GM21423 (cell line): ENCODE results near the gene CPSF6.
"Not testable (repeated sequence)": the region's sequence is repeated elsewhere in the genome, so short reads cannot be mapped to it uniquely, and the experiment has no call there.

Experiments used
- ATAC-seq: cut with Tn5 transposase; IDR thresholded peaks from one replicate; pipeline ENCODE4 v1.9.1; 2021; ENCODE audit warnings: mild to moderate bottlenecking, moderate library complexity; ENCODE audit not compliant: unreplicated experiment

Gene CPSF6

DNA sequence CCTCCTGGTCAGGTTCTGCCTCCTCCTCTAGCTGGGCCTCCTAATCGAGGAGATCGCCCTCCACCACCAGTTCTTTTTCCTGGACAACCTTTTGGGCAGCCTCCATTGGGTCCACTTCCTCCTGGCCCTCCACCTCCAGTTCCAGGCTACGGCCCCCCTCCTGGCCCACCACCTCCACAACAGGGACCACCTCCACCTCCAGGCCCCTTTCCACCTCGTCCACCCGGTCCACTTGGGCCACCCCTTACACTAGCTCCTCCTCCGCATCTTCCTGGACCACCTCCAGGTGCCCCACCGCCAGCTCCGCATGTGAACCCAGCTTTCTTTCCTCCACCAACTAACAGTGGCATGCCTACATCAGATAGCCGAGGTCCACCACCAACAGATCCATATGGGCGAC is 19.3 kb downstream of the CPSF6 start:
- ATAC-seq, result no peak

DNA sequence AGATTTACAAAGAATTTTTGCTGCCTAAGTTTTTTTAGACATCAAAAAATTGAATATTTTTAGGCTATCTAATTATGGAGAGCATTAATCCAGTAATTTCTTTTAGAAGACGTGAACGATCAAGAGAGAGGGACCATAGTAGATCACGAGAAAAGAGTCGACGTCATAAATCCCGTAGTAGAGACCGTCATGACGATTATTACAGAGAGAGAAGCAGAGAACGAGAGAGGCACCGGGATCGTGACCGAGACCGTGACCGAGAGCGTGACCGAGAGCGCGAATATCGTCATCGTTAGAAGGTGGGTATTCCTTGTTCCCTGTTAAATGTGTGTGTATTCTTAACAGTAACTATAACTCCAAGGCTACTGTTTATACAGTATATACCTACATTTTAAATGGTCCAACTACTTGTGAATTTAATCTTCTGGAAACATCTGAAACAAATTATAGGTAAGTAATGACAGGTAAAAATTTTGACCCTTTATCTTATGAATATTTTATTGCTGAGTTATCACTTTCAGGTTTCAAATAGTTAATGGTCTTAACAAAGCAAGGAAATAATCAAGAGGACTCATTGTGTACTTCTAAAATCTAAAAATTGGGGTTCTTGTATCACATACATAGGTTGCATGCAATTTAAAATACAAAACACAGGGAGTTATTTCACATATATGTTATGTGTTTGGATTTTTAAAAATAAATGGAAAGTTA is 23.1 kb downstream of the CPSF6 start:
- no peak for ATAC-seq

DNA sequence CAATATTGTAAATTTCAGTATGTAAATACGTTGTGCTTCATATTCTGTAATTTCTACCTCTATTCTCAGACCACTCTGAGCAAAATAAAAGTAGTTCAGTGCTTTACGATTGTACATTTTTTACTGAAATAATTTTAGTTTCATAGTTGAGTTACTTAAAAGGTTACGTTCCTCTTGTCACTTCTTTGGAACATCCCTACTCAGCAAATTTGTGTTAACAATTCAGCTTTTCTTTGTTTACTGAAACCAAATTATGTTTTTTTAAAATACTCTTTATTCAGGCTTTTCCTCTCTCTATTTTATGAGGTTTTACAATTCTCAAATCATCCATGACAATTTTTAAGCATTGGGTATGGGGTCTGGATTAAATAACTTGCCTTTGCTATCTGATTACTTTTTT is 25.8 kb downstream of the CPSF6 start:
- ATAC-seq, result no peak

DNA sequence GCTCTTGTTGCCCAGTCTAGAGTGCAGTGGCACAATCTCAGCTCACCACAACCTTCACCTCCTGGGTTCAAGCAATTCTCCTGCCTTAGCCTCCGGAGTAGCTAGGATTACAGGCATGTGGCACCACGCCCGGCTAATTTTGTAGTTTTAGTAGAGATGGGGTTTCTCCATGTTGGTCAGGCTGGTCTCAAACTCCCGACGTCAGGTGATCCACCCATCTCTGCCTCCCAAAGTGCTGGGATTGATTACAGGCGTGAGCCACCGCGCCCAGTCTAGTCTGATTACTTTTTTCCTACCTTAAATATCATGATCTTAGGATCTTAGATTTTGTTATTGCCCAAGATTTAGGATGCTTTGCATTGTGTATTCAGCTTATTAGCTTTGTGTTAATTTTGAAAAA is 26.3 kb downstream of the CPSF6 start:
- not testable (repeated sequence) for ATAC-seq

DNA sequence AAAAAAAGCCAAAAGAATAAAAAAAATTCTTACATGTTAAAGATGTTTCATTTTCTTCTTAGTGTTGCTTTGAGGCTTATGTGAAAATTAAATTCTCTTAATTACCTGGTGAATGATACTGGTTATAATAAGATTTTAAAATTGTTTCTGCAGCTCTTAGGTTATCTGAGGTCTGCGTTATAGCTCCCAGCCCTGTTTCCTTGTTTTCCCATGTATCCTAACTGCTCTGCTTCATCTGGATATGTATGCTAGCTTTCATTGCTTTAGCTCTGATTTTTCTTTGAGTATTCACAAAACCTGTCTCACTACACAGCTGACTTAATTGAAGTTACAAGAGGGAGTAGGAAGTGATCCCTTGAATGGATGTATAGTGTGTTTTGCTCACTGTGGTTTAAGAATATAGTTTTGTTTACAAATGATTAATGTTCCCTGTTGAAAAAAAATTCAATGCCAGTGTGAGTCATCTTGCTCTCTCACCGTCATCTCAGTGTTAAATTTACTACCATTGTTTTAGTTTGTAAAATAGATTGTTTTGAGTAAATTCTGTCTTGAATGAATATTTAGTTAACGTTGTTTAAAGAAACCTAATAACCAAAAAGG is 26.8 kb downstream of the CPSF6 start:
- no peak for ATAC-seq

DNA sequence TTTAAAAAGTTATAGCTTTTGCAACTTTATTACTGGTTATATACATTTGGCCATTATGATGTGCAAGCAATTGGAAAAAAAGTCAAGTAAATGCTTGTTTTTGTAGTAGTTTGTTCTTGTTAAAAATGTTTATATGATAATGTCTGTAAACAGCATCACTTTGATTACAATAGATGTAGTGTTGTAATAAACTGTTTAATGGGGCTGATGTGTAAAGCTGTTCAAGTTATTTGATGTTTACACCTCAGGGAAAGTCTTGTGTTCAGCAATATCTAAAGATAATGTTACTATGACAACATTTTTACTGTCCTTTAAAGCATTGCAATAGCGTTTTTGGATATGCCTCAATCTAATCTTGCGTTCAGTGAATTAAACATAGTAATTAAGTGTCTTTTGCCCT is 30.4 kb downstream of the CPSF6 start:
- no peak for ATAC-seq

DNA sequence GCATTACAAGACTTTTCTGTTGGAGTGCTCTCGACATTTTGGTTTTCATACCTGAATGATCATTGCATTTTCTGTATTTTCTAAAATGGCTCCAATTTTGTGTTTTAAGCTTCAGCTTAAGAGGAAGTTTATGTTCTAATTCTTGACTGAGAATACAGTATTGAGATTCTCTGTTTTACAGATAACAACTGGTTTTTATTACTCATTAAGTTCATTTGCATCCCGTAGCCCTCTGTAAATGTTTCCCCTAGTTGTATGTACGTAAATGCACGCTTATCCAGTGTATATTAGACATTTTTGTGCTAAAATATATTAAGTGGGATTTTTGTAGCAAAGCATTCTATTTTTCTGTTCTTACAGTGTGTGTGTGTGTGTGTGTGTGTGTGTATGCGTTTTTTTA is 33.1 kb downstream of the CPSF6 start:
- ATAC-seq, result no peak

DNA sequence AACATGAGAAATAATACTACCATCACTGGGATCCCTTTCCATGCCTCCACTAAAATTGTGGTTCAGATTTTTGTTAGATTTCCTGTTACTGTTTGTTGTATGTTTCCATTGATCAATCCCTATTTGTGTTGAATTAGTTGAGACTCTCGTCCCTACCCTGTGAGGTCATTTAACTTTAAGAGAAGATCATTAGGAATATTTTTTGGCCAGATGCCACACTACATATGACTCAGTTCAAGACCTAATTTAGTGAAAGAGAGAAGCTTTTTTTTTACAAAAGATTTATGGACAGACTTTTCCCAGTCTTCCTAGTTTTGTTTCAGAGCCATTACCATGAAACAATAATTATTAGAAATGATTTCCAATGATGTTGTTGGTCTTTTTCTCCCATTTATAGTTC is 35.5 kb downstream of the CPSF6 start:
- no peak for ATAC-seq

DNA sequence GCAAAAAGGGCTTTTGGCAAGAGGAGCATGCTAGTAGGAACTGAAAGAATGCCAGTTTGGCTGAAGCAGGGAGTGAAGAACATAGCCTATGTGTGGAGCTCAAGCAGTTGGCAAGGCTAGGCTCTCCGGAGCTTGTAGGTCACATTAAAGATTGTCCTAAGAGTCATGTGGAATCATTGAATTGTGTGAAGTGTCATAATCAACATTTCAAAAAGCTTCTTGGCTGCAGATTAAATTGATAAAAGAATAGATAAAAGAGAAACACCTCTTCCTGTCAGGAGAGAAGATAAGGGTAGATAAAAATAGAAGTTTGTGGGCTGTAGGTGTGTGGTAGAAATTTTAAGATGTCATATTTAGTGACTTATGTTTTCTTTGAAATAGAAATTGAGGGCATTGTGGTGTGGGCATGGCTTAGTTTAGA is 36.1 kb downstream of the CPSF6 start:
- ATAC-seq, result no peak

DNA sequence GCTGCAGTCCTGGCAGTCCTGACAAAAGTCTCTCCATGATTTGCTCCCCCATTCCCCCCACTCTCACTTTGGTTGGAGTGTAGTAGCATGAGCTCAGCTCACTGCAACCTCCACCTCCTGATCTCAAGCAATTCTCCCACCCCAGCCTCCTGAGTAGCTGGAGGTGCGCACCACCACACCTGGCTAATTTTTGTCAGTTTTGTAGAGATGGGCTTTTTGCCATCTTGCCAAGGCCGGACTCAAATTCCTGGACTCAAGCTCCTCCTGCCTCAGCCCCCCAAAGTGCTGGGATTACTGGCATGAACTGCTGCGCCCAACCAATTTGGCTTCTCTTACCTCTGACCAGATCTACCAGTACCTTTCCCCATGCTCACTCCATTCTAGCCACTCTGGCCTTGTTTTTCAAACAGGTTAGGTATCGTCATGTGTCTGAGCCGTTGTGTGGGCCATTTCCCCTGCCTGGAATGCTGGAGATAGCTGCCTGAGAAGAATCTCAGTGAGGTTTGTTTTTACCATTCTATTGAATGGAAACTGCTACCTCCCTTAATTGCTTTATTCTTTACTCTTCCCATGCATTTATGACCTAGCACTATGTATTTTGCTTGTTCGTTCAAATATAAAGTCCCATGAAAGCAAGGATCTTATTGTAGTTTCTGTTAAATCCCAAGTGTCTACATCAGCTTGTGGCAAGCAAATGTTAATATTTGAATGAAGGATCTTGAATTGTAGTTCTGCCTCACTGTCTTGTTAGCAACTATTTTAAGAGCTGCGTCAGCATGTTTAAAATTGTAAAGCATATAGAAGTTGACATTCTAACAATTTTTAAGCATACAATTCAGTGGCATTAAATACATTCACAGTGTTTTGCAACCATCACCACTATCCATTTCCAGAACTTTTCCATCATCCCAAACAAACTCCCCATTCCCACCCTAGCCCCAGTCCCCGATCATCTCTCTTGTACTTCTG is 39.7 kb downstream of the CPSF6 start:
- no peak for ATAC-seq

DNA sequence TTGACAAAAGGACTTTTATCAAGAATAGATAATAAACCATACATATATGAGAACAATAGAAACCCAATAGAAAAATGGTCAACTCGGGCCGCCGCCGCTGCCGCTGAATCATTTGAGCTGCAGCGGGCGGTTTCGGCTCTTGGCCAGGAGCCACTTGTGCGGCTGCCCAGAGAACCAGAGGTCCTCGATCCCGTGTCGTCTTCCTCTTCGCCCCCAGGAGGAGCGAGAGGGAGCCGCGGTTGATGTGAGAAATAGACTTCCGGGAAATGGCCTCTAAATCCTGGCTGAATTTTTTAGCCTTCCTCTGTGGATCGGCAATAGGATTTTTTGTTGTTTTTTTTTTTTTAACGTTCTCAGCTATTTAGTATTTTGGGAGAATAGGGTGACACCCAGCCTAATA is 44.8 kb downstream of the CPSF6 start:
- peak; percentile 51 for ATAC-seq

DNA sequence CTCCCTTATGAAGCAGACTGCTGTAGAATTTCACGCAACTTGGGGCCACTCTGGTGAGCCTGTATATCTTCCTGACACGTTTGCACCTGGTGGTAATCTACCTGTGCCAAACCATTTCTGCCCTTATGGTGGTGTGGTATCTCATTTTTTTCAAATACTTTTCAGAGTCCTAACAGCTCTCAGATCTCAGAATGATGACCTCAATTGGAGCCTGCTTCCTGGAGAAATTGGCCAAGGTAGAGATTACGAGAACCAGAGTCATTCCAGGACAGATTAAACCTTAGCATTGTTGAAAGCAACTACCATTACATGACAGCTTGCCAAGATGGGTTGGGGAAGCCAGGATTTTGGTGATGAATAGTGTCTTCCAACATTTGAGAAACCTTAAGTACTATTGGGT is 48.2 kb downstream of the CPSF6 start:
- no peak for ATAC-seq

DNA sequence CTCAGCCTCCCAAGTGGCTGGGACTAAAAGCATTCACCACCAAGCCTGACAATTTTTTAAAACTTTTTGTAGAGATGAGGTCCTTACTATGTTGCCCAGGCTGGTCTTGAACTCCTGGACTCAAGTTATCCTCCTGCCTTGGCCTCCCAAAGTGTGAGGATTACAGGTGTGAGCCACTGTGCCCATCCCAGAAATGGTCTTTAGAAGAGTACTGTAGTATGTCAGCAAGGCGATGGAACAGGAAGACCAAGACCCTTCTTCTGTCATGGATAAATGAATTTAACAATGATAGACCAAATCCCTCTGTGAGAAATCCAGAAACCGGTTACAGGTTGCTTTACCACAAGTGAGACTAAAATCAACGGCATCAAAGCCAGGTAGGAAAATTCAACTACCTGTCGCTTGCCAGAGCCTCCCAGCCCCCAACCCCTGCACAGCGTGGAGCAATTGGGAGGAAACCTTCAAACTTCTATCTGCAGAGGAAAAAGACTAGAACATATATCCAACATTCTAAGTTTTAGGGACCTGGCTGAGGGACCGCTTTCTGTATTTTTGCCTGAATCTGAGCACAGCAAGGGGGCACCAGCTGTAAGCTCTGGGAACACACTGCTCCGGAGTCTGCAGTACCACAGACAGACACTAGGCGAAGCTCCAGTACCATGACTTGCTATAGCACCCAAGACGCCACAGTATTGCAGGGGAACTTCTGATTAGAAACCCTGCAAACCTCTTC is 51.3 kb downstream of the CPSF6 start:
- peak; percentile 100 for ATAC-seq

DNA sequence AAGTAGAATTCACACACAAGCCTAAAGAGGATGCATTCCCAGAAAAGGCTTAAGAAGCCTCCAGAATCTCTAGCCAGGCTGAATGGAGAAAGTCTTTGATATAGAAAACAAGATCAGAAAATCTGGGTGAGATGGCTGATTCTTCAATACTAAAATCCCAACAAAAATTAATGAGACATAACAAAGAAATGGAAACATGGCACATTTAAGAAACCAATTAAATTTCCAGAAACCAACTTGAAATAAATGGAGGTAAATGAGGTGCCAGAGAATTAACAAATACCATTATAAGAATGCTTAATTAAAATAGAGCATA is 51.9 kb downstream of the CPSF6 start:
- ATAC-seq, result no peak

DNA sequence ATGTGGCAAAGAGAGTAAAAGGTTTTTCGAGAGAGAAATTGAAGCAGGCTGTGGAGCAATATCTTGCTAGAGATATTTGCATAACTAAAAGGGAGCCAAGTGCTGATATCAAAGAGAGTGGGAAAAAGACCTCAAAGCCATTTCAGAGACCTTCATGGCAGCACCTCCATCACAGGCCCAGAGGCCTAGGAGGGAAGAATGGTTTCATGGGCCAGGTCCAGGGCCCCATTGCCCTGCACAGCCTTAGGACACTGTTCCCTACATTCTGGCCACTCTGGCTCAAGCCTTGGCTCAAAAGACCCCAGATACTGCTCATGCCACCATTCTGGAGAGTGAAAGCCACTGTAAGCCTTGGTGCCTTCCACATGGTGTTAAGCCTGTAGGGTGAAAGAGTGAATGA is 58.8 kb downstream of the CPSF6 start:
- no peak for ATAC-seq

DNA sequence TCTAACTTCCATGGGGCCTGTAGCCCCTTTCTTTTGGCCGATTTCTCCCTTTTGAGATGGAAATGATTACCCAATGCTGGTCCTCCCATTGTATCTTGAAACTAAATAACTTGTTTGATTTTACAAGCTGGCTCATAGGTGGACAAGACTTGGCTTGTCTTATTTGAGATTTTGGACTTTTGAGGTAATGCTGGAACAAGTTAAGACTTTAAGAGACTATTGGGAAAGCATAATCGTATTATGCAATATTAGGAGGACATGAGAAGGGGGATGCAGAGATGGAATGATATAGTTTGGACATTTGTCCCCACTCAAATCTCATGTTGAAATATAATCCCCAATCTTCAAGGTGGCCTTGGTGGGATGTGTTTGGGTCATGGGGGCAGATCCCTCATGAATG is 59.6 kb downstream of the CPSF6 start:
- ATAC-seq, result no peak

DNA sequence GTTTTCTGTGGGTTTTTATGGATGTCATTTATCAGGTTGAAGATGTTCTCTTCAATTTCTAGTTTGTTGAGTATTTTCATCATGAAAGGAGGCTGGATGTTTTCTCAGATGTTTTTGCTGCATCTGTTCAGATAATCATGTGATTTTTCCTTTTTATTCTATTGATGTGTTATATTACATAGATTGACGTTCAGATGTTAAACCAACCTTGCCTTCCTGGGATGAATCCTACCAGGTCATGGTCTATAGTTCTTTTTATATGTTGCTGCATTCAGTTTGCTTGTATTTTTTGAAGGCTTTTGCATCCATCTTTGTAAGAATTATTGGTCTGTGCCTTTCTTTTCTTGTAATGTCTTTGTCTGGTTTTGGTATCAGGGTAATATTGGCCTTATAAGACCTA is 64.9 kb downstream of the CPSF6 start:
- ATAC-seq, result no peak

DNA sequence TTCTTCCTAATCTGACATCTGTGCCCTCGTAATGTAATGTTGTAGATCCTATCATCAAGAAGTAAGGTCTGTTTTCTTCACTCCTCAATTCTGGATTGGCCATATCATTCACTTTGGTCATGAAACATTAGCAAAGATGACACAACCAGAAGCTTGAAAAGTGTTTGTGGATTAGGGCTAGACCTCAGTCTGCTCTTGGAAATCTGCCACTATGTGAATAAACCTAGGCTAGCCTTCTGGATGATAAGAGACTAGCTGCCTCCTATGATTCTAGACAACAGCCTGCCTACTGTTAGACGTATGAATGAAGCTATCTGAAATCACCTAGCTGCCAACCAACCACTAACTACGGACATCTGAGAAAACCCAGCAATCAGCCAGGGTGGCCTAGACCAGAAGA is 70.1 kb downstream of the CPSF6 start:
- ATAC-seq, result no peak

DNA sequence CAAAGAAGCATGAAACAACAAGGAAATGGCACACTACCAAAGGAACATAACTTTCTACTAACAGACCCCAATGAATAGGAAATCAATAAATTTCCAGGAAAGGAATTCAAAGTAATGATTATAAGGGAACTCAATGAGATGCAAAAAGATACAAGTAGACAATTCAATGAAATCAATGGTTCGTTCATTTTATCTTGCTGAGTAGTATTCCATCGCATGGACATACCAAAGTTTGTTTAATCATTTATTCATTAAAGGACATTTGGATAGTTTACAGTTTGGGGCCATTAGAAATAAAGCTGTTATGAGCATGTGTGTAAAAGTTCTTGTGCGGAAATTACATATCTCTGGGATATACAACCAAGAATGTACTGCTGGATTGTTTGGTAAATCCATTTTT is 73.8 kb downstream of the CPSF6 start:
- no peak for ATAC-seq

DNA sequence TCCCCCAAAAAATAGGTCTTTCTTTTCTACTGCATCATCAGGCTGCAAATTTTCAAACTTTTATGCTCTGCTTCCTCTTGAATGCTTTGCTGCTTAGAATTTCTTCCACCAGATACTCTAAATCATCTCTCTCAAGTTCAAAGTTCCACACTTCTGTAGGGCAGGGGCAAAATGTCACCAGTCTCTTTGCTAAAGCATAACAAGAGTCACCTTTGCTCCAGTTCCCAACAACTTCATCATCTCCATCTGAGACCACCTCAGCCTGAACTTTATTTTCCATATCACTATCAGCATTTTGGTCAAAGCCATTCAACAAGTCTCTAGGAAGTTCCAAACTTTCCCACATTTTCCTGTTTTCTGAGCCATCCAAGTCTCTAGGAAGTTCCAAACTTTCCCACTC is 77.4 kb downstream of the CPSF6 start:
- ATAC-seq, result not testable (repeated sequence)

DNA sequence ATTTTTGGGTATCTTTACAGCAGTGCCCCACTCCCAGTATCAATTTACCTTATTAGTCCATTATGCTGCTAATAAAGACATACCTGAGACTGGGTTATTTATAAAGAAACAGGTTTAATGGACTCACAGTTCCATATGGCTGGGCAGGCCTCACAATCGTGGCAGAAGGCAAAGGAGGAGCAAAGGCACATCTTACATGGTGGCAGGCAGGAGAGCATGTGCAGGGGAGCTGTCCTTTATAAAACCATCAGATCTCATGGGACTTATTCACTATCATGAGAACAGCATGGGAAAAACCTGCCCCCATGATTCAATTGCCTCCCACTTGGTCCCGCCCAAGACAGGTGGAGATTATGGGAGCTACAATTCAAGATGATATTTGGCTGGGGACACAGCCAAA is 77.9 kb downstream of the CPSF6 start:
- ATAC-seq, result not testable (repeated sequence)
